ENCODE measurements around the gene PLCD1.

DNA sequence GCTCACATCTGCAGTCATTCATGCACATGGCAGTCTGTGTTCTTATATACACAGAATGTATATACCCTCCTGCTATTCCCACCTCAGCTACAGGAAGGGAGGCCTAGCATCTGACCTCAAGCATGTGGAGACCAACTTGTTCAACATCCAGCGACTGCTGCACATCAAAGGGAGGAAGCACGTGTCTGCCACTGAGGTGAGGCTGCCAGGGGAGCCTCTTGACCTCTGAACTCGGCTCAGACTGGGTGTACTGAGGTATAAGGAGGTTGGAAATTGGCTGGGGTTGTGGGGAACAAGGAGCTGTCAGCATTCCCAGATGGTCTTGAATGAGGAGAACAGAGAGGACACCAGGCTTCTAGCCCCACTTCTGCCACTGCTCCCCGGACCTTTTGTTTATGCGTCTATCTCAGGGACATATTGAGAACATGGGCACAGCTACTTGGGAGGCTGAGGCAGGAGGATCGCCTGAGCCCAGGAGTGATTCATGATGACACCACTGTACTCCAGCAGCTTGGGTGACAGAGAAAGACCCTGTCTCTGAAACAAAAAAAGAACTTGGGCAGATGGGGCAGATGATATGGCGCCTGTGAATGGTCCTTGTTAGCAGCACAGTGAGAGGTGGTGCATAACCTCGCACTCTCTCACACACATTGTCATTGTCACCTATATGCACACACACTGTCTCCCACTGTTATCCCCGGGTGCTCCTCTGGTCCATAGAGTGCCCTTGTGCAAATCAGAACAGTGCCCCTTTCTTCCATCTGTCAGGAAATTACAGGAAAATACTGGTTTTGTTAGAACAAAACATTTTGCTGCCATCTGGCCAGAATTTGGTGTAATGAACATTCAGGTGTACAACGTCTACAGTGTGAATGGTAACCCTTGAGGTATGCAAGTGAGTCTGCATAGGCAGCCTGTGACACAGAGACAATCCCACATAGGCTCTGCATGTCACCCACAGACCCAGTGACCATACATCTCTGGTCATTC, 33.5 kb downstream of the PLCD1 start:
- TF ChIP-seq CTCF (IDR thresholded peaks at IDR 0.05) (no peak), POLR2A (IDR thresholded peaks at IDR 0.05) (no peak)
